SH-SY5Y (cell line): Measurements from ENCODE around the gene TDRD12.

Experiments
- GATA2 ChIP-seq: IDR thresholded peaks from 2 replicates; pipeline ENCODE4 v1.6.1; 2011; ENCODE audit warnings: mild to moderate bottlenecking, low read depth, low read length
- GATA3 ChIP-seq: IDR thresholded peaks from 2 replicates; pipeline ENCODE4 v1.6.1; 2011; ENCODE audit warnings: low read depth, mild to moderate bottlenecking, low read length, moderate library complexity

DNA sequence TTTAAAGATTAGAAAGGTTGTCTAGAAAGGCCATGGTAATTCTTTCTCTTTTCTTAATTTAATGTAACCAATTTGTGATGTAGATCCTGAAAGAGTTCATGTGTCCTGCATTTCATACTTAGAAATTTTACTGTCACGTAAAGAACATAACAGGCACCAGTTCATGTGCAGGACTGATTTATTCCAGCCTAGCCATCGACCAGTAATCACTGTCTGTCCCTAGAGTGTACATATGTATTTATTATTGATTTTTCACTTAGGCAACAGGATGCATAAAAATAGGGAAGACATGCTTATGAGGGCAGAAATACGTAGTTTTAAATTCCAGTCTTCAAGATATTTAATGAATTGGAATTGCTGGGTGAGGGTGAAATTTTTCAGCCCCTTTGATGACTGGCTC is 37.6 kb downstream of the TDRD12 start:
- TF ChIP-seq GATA3 (no peak), GATA2 (no peak)
